ACHN (cell line): Measurements from ENCODE around the gene LINC00305.
A peak's percentile ranks its signal among the peaks of the same experiment; 100 is the strongest.

Source experiments
- DNase-seq: peaks from one replicate; pipeline ENCODE4 v3.0.0-alpha.2; 2015
- in situ Hi-C: cut with HindIII; loops from 2 replicates; pipeline ENCODE4 v1.10.0; 2017; ENCODE audit warnings: low sequenced_read_pairs, low pct_ligation_motif_present, low pct_unique_long_range_greater_than_20kb

The LINC00305 gene

GRCh38 chr18:64053246-64053645 is 95.6 kb downstream of the LINC00305 start:
- DNase-seq = no peak
- in situ Hi-C loops = no loop called here

- in situ Hi-C loops = no loop called here
- no peak for DNase-seq
These were observed 96.1 kb downstream of the LINC00305 start for GRCh38 chr18:64052772-64053171.

- no peak for DNase-seq
- in situ Hi-C loops = no loop called here
These were observed 104.3 kb downstream of the LINC00305 start for GRCh38 chr18:64044616-64045015.

- in situ Hi-C loops = no loop called here
- no peak for DNase-seq
These were observed 106.0 kb downstream of the LINC00305 start for GRCh38 chr18:64042728-64043358.

- in situ Hi-C loops = no loop called here
- peak; percentile 48 for DNase-seq
These were observed 111.0 kb downstream of the LINC00305 start for GRCh38 chr18:64037812-64038414.

- in situ Hi-C loops = no loop called here
- no peak for DNase-seq
These were observed 116.6 kb downstream of the LINC00305 start for GRCh38 chr18:64032312-64032711.

- in situ Hi-C loops = no loop called here
- DNase-seq = no peak
These were observed 117.5 kb downstream of the LINC00305 start for GRCh38 chr18:64031411-64031810.
